ENCODE data around the gene GRIK3.

GRIK3 gene

DNA sequence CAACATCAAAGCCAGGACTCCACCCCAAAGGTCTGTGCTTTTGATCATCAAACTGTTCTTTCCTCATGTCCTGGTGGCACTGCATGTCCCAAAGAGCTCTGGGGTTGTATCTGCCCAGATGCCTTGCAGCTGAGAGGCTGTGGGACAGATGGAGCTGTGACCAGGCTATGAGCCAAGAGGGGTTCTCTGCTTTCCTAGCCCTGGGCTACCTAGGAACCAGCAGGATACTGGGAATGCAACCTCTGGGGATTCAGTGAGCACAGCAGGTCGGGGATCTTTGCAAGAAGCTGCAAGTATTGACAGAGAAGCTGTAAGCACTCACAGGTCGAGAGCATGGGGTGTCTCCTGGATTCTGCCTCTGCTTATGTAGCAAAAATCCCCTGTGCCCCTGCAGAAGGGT is 186.6 kb downstream of the GRIK3 start:
- DNase-seq: peak; percentile 91

DNA sequence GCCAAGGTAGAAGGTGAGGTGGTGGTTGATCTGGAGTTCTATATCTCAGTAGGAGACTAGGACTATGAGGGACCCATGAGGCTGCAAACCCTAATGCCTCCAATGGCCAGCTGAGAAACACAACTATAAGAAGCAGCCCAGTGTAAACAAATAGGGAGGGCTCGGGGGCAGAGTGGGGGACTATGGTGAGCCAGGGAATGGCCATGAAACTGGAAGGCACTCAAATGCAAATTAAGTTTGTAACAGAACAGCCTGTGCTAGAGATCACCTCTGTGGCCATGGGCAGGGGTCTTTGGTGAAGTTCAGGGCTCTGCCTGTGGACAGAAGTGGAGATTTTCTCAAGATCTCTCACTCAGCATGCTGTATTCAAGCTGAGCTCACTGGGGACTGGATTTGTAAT is 187.1 kb downstream of the GRIK3 start:
- no peak for DNase-seq

DNA sequence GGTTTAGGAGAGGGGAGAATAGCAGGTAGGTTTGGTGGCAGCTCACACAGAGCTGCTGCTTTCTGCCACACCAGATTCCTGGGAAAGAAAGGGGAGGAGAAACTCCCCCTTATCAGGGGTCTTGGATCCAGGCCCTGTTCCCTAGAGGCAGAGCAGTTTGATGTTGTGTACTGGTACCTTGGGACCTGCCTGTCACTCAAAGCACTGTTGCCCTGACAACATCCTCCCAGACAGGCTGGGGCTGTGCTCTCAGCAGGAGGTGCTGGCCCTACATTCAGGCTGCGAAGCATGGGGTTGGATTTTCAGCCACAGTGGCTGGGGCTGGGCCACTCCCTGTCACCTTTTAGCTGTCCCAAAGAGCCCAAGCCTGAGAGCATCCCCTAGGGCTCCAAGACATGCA is 188.0 kb downstream of the GRIK3 start:
- DNase-seq: peak; percentile 76

DNA sequence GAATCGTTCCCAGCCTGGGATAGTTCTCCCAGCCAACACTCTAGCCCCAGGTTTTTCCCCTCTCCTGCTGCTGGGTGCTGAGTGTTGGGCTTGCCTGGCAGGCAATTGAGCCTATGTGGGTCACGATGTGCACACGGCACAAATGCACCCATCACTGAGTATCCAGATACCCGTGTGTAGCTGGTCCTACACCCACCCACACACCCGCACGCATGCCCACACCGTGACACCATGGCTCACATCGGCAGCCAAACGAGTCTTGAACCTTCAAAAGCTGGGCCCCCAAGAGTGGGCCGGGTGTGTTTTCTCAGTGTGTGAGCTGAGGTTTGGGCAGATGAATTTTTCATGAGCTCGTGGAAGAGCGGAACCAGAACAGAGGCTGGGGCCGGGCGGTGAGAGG is 188.5 kb downstream of the GRIK3 start:
- DNase-seq: no peak

DNA sequence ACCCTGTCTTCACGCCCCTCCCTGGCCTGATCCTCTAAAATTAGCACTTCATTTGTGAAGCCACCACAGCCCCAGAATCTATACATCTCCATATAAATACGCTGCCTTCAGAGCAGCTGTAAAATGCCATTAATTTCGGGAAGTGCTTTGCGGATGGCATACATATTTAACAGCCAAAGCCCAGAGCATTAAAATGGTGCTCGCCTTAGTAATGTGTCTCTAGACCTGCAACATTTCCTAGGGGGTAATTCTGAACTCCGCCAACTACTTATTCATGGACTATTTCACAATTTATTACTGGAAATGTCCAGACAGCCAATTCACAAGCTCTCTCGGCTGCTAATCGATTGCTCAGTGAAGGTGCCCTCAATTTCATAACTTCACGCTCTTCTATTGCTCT is 189.4 kb downstream of the GRIK3 start:
- DNase-seq: no peak

DNA sequence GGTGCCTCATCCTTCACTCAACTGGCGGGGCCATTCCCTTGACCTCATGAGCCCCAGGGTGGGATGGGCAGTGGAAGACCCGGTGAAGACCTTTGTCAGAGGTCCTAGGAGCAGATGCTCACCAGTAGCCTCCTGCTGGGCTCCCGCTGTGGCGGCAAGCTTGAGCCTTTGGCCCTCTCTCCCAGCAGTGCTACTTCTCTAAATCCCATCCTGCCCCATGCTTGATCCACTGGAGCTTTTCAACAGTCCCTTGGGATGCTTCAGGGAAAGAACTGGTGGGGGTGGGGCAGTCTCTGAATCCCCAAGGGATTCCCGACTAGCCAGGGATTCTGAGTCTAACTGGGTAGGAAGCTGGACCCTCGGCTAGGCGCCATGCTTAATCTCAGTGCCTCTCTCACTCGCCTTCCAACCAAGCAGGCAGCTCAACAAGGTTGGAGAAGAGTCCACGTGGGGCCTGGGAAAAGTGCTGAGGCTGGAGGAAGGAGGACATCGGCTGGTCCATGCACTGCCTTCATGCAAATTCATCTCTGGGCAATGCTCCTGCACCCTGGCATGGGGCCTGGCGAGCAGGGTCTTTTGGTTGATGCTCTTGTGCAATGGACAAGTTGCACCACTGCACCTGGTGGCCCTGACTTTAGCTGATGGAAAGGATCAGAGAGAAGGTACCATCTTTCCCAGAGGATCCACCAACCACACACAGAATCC is 190.3 kb downstream of the GRIK3 start:
- DNase-seq: no peak

DNA sequence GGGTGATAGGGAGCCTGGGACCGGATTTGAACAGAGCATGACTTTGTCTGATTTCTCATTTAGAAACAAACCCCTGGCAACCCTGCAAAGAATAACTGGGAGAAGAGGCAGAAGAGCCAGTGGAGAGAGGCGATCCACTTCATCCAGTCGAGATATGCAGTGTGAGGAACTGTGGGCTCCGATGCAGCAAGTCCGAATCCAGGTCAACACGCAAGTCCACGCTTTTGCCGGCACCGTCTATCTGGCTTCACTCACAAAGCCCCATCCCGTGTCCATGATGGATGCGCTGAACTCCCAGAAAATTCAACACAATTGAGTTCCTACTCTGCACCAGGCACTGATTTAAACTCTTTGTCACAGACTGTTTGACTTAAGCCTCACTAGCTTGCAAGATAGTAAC is 191.3 kb downstream of the GRIK3 start:
- no peak for DNase-seq

DNA sequence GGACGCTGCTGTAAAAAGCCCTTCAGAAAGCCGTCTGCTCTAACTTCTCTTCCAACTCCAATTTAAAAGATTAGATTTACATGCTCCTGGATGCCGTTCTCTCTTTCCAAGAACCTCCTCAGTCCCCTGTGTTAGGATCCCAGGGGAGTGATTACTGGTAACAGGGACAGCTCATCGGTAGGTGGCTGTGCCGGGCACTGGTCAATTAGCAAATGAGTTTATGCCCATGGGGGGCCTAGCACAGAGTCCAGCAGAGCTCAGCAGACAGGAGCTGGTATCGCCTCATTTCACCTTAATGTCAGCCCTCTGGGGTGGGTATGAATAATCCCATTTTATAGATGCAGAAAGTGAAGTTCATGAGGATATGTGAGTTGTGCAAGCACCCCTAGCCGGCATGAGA is 191.9 kb downstream of the GRIK3 start:
- DNase-seq: no peak

DNA sequence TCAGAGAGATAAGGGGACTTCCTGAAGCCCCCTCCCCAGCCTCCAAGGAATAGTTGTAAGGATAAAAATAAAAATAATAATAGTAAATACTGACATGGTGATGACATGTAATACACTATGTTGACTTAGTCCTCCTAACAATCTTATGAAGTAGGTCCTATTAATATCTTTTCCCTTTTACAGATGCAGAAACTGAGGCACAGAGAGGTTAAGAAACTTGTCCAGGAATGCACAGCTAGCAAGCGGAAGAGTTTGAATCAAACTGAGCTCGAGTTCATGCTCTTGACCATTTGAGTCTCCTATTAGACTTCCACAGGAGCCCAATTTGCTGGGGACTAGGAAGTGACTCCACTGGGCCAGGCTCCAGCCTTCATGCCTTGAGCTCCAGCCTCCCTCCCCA is 194.8 kb downstream of the GRIK3 start:
- no peak for DNase-seq

DNA sequence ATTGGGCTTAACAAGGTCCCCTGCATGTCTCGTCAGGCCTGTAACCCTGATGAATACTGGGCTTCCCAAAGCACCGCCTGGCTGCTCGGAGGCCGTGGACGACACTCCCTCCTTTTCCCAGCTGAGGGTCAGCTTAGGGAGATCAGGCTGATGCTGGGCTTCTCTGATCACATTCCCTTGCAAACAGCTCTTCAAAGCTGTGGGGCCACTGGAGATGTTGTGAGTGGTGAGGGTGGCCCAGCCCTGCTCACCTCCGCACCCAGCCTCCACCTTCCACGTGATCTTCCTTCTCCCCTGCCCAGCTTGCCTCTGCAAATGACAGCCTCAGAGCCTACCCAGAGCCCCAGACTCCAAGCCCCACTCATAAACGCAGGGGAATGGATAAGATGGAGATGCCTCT is 195.4 kb downstream of the GRIK3 start:
- no peak for DNase-seq

DNA sequence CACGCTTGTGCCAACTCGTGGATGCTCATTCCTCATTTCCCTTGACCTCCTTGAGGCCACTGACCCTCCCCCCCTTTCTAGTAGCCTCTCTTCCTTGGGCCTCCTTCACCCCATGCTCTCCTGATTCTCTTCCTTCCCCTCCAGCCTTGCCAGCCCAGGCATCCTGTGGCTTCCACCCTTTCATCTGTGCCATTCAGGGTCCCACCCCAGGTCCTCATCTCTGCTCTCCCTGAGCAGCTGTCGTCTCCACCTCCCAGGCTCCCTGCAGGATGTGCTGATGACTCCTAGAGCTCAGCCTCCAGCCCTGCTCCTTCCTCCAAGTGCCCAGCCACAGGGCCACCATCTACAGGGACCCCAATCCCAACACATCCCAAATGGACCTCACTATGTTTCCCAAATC is 197.4 kb downstream of the GRIK3 start:
- DNase-seq: no peak

DNA sequence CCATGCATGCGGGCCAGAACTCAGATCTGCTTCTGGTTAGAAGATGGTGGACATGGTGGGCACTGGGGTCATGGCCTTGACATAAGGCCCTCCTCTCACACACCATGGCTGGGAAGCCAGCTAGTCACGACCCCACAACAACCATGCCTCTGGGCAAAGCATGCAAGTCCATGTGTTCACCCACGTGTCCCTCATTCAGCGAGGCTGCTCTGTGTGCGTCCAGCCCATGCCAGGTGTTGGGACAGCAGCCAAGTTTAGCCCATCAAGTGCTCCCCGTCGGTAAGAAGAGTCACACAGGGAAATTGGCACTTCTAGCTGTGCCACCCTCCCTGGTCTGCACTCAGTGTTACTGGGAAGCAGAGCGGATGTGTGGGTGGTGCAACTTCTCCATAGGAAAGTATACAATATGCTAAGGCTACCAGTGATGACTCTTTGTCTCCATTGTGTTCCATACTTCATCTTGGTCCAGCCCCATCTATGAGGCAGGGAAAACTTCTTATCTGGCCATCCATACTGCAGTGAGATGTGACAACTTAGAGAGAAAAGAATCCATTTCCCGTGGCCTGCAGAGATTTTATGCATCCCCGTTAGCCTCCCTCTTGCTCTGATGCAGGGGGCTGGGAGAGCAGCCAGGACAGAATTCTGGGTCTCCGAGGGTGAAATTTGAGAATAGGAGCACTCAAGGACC is 198.0 kb downstream of the GRIK3 start:
- no peak for DNase-seq

DNA sequence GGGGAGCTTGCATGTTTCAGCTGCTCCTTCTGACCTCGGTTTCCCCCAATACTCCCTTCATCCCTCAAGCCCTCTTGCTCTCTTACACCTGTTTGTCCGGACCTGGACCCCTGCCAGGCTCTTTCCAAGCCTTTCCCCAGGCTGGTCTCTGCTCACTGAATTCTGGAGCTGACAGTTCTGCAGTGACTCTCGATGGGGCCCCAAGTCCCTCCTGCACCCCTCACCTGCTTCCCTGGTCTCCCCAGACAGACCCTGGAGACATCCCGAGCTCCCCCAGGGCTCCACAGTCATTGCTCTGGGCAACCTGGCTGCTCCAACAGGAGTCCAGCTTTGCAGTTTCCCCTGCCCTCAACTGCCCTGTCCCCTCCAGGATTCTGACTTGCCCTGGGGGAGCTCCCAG is 198.6 kb downstream of the GRIK3 start:
- DNase-seq: no peak

DNA sequence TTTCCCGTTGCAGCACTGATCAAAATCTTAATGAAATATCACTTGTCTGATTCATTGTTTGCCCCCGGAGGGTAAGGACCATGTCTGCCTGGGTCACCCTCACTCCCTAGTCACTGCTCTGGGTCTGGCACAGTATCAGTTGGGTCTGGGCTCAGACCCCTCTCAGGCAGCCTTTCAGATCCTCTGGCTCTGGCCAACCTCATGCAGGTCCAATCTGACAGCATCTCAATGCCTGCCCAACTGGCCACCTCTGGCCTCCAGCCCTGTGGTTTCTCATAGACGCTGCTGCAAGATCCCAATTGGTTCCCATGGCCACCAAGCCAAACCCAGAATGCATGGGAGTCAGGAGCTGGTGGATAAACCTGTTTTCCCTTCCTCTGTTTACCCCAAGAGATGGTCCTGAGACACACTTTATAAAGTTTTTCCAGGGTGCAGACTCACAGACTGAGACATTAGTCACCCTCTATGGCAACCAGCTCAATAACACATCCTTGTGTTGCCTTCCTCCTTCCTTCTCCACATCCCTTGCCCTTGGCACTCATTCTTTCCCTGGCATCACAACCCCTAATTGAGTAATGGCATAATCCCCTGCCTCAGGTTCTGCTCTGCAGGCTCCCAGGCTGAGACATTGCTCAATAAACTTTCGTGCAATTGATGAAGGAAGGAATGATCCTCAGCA is 199.2 kb downstream of the GRIK3 start:
- DNase-seq: no peak

DNA sequence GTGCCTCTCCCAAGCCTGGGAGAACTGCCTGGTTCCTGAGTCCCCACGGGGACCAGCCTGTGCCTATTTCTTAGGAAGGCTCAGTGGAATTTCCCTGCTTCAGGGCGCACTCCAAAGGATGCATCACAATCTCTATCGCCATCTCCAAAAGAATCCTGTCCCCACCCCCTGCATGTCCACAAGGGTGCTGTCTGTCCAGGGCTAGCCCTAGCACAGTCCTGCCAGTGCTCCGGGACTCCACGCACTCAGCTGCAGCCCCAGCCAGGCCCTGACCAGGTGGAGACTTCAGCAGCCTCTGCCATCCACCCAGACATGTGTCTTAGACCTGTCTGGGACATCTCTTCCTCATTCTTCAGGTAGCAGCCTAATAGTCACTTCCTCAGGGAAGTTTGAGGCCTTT is 199.7 kb downstream of the GRIK3 start:
- DNase-seq: no peak

DNA sequence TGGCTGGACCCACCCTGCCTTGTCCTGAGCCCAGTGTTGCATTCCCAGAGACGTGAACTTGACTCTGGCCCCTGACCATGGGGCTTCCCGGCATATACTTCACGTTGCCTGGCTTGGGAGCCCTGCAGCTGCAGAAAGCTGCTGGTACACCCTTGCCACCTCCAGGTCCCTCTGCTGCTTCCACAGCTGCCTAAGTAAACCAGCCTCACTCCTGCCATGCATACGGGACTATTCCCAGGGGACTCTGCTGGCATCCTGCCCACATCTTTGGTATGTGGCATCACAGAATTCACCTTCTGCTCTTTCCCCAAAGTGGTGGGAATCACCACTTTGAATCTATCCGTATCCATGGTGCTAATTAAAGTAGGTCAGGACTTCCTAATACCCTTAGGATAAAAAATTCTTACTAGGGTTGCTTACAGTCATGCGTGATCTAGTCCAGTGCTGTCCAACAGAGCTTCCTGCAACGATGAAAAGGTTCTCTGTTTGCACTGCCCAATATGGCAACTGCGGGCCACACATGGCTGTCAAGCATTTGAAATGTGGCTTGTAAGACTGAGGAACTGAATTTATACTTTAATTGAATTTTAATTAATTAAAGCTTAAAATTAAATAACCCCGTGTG is 203.0 kb downstream of the GRIK3 start:
- peak; percentile 90 for DNase-seq

DNA sequence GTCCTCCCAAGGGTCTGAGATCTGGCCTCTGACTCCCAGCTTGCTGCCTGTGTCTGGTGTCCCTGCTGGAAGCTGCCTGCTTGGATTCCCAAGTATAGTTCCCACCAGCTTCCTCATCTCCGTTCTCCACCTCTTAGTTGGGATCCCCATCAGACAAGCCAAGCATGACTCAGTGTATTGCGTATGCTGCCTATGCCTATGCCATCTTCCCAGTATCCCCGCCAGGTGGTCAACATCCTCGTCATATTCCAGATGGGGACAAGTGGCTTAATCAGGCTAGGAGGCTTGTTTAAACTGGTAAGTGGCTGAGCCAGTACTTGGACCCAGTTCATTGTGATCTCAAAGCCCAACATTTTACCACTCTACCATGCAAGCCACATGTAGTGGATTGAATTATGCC is 204.4 kb downstream of the GRIK3 start:
- DNase-seq: no peak

DNA sequence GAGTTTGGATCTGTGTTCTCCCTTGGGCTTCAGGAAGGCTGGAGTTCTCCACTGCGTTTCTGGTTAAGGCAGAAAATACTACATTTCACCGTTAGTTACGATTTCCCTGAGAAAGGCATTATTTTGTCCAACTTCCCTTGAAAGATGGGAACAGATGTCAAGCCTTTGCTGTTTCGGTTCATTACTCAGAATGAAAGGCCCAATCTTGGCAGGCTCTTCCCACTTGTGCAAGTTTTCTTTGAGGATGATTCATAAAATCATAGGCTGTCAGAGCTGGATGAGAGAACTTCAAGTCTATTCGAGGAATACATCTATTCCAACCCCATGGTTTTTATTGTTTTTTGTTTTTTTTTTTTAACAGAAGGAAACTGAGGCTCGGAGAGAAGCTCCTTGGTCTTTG is 205.2 kb downstream of the GRIK3 start:
- DNase-seq: peak; percentile 4

DNA sequence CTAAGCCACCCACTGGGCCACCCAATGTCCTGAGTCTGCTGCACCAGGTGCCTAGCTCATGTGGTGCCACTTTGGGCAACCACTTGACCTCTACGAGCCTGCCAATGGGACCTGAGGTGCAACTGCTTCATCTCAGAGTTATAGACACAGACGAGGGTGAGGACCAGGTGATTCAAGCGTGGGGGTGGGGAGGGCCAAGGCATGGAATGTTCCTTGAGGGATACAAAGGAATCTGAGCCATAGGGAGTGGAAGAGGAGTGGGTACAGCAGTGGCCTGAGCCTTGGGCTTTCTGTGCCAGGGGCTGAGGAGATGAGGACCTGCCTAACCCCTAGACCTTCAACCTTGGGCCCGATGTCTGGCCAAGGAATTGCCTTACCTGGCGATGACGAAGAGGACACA is 209.1 kb downstream of the GRIK3 start:
- no peak for DNase-seq

DNA sequence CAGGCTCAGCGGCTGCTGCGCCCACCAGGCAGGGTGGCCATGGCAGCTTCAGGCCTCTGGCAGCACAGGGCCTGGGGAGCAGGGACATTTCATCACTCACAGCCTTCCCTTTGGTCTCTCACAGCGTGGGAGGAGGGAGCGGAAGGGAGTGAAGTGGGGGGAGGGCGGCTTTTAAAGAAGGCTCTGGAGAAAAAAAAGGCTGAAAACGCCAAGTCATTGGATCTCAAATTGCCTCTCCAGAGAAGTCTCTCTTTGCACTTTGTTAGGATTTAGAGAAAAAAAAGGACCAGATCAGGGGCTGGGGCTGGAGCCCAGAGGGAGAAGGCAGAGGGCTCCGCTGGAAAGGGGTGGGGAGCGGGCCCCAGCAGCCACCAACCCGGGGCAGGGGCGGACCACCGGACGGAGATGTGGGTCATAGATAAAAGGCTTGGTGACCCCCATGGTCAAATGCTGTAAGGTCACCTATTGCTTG is 209.9 kb downstream of the GRIK3 start:
- no peak for DNase-seq

DNA sequence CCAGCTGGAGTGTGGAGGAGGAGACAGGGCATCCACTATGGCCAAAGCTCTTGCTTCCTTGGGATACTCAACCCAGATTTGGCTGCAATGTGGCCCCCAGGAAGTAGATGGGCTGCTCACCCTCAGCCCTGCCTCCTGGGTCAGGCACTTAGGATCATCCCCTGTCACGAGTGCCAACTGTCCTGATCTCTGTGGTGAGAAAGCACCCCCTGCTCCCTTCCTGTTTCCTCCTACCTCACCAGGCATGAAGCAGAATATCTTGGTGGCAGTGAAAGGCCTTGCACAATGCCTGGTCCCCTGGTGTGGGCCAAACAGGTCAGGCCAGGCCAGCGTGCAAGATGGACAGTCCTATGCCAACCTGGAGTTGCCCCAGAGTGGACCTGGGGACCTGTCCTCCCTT is 211.7 kb downstream of the GRIK3 start:
- no peak for DNase-seq

DNA sequence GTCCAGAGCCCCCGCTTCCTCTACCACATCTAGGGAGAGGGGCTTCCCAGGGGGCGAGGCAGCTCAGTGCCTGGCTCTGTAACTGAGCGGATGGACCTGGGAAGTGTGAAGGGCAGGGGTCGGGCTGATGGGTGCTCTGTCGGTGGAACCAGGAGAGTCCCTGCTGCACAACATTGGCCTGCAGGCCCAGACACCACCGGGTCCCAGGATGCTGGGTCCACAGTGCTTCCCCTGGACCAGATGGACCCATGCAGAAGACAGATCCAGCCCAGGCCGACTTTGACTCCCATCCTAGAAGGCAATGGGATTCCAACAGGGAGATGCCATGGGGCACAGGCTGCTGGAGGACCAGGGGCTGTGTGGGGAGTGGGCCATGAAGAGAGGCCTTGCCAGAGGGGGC is 212.9 kb downstream of the GRIK3 start:
- no peak for DNase-seq

DNA sequence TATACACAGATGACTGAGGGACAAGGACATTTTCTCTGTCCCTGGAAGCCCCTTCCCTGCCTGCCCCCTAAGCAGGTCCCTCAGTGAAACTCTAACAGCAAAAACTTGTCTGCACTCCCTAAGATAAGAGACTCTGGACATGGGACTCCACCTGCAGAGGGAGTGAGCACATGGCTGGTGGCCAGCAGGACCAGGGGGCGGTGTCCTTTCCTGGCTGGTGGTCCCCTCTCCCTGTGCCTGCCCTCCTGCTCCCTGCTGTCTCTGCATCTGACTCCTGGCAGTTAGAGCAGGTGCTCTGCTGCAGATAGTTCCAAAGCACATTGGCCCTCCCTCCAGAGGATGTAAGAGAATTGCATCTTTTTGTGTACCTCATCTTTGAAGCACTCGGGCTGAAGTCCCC is 215.5 kb downstream of the GRIK3 start:
- DNase-seq: no peak

DNA sequence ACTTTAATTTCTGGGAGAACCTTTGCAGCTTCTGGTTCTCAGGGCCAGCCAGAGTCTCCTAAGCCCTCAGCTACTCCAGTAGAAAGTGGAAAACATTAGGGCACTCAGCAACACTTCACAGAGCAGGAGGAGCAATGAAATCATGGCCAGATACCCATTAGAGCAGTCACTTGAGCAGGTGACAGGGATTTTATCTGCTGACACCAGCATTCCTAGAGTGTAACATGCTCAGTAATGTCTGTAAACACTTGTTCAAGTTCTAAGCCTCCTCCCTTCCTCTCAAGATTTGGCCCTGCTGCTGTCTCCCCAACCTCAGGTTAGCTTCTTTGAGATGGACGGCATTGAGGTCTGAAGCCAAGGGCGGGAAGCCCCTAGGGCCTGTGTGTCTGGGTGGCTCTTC is 218.0 kb downstream of the GRIK3 start:
- no peak for DNase-seq

All from NCI-H2171 (cell line).